MM.1S (cell line): ENCODE measurements around the gene CNRIP1.

Source experiments
- EZH2 ChIP-seq: fragments of 300-600 bp; sonication (generic); optimal IDR thresholded peaks from 2 replicates; pipeline ENCODE3; 2017; ENCODE audit warnings: low read depth, mild to moderate bottlenecking, antibody characterized with exemption, low read length, mixed read lengths
- EZH2phosphoT487 ChIP-seq: fragments of 300-600 bp; sonication (generic); IDR thresholded peaks from 2 replicates; pipeline ENCODE4 v1.6.1; 2018; ENCODE audit warnings: antibody characterized with exemption, low read length
- TF ChIP-seq, protein P1 (sequence below): fragments of 300-600 bp; sonication (generic); IDR thresholded peaks from 2 replicates; pipeline ENCODE4 v1.5.1; 2016; ENCODE audit warnings: antibody characterized with exemption, low read length, mixed read lengths

DNA sequence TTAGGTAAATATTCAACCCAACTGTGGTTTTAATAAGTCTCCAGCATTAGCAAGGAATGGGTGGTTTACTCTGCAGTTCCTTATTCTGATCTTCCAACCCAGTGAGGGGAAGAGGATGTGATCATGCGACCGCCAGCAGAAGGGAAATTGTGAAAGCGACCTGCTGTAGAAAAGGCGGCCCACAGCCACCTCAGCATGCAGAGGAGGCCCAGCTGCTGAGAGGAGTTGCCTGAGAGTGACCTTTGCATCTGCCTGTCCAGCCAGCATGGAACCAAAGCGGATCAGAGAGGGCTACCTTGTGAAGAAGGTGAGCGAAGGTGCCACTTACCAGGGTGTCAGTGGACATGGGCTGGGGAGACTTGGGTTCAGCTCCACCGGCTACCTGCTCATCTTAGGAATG is 45.3 kb upstream of the CNRIP1 start, which contains the start of gene PLEK:
- TF ChIP-seq, protein P1, sequence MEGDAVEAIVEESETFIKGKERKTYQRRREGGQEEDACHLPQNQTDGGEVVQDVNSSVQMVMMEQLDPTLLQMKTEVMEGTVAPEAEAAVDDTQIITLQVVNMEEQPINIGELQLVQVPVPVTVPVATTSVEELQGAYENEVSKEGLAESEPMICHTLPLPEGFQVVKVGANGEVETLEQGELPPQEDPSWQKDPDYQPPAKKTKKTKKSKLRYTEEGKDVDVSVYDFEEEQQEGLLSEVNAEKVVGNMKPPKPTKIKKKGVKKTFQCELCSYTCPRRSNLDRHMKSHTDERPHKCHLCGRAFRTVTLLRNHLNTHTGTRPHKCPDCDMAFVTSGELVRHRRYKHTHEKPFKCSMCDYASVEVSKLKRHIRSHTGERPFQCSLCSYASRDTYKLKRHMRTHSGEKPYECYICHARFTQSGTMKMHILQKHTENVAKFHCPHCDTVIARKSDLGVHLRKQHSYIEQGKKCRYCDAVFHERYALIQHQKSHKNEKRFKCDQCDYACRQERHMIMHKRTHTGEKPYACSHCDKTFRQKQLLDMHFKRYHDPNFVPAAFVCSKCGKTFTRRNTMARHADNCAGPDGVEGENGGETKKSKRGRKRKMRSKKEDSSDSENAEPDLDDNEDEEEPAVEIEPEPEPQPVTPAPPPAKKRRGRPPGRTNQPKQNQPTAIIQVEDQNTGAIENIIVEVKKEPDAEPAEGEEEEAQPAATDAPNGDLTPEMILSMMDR: no peak
- TF ChIP-seq EZH2 (no peak), EZH2phosphoT487 (no peak)
